ENCODE measurements around the gene PRKRIP1. TPM values are rescaled to one million over a fixed set of nuclear protein-coding genes. Genes with fewer than 3 reads are reported as not detected.
"Not testable (repeated sequence)": the region's sequence is repeated elsewhere in the genome, so short reads cannot be mapped to it uniquely, and the experiment has no call there.

The PRKRIP1 gene
- total RNA-seq, 1 experiment from 2014 or later: 26.1 TPM

- no peak for DNase-seq (ENCODE audit: low read depth)
- in situ Hi-C loops (cut with HindIII; ENCODE audit: low pct_unique_long_range_greater_than_20kb, low sequenced_read_pairs): no loop called here
Observed at GRCh38 chr7:102396710-102397019, 502 bp downstream of the PRKRIP1 start.

GRCh38 chr7:102398543-102398942 is 2.4 kb downstream of the PRKRIP1 start:
- in situ Hi-C loops (cut with HindIII; ENCODE audit: low pct_unique_long_range_greater_than_20kb, low sequenced_read_pairs): no loop called here
- DNase-seq (ENCODE audit: low read depth): no peak

GRCh38 chr7:102400360-102400759 is 4.2 kb downstream of the PRKRIP1 start:
- DNase-seq (ENCODE audit: low read depth): no peak
- in situ Hi-C loops (cut with HindIII; ENCODE audit: low pct_unique_long_range_greater_than_20kb, low sequenced_read_pairs): no loop called here

- DNase-seq (ENCODE audit: low read depth): no peak
- in situ Hi-C loops (cut with HindIII; ENCODE audit: low pct_unique_long_range_greater_than_20kb, low sequenced_read_pairs): no loop called here
Observed at GRCh38 chr7:102403563-102403962, 7.4 kb downstream of the PRKRIP1 start.

- in situ Hi-C loops (cut with HindIII; ENCODE audit: low pct_unique_long_range_greater_than_20kb, low sequenced_read_pairs): no loop called here
Observed at GRCh38 chr7:102404005-102404861, 8.1 kb downstream of the PRKRIP1 start.

GRCh38 chr7:102404862-102405188 is 8.7 kb downstream of the PRKRIP1 start:
- DNase-seq (ENCODE audit: low read depth); in situ Hi-C loops (cut with HindIII; ENCODE audit: low pct_unique_long_range_greater_than_20kb, low sequenced_read_pairs): not testable (repeated sequence)

More at GRCh38 chr7:102404005-102404861, 8.1 kb downstream of the PRKRIP1 start:
- peak; percentile 53 for DNase-seq (ENCODE audit: low read depth)

GRCh38 chr7:102407910-102408309 is 11.7 kb downstream of the PRKRIP1 start:
- no peak for DNase-seq (ENCODE audit: low read depth)
- in situ Hi-C loops (cut with HindIII; ENCODE audit: low pct_unique_long_range_greater_than_20kb, low sequenced_read_pairs): no loop called here

- DNase-seq (ENCODE audit: low read depth); in situ Hi-C loops (cut with HindIII; ENCODE audit: low pct_unique_long_range_greater_than_20kb, low sequenced_read_pairs): not testable (repeated sequence)
Observed at GRCh38 chr7:102408530-102408929, 12.4 kb downstream of the PRKRIP1 start.

- DNase-seq (ENCODE audit: low read depth): no peak
- in situ Hi-C loops (cut with HindIII; ENCODE audit: low pct_unique_long_range_greater_than_20kb, low sequenced_read_pairs): no loop called here
Observed at GRCh38 chr7:102409340-102409739, 13.2 kb downstream of the PRKRIP1 start.

GRCh38 chr7:102410123-102410522 is 14.0 kb downstream of the PRKRIP1 start:
- in situ Hi-C loops (cut with HindIII; ENCODE audit: low pct_unique_long_range_greater_than_20kb, low sequenced_read_pairs): no loop called here
- DNase-seq (ENCODE audit: low read depth): no peak

- DNase-seq (ENCODE audit: low read depth): no peak
- in situ Hi-C loops (cut with HindIII; ENCODE audit: low pct_unique_long_range_greater_than_20kb, low sequenced_read_pairs): no loop called here
Observed at GRCh38 chr7:102410918-102411317, 14.8 kb downstream of the PRKRIP1 start.

GRCh38 chr7:102412548-102412947 is 16.4 kb downstream of the PRKRIP1 start:
- no peak for DNase-seq (ENCODE audit: low read depth)
- in situ Hi-C loops (cut with HindIII; ENCODE audit: low pct_unique_long_range_greater_than_20kb, low sequenced_read_pairs): no loop called here

- no peak for DNase-seq (ENCODE audit: low read depth)
- in situ Hi-C loops (cut with HindIII; ENCODE audit: low pct_unique_long_range_greater_than_20kb, low sequenced_read_pairs): no loop called here
Observed at GRCh38 chr7:102413091-102413490, 16.9 kb downstream of the PRKRIP1 start.

GRCh38 chr7:102413611-102414010 is 17.4 kb downstream of the PRKRIP1 start:
- no peak for DNase-seq (ENCODE audit: low read depth)
- in situ Hi-C loops (cut with HindIII; ENCODE audit: low pct_unique_long_range_greater_than_20kb, low sequenced_read_pairs): no loop called here

GRCh38 chr7:102415685-102416225 is 19.6 kb downstream of the PRKRIP1 start:
- no peak for DNase-seq (ENCODE audit: low read depth)
- in situ Hi-C loops (cut with HindIII; ENCODE audit: low pct_unique_long_range_greater_than_20kb, low sequenced_read_pairs): no loop called here

- in situ Hi-C loops (cut with HindIII; ENCODE audit: low pct_unique_long_range_greater_than_20kb, low sequenced_read_pairs): no loop called here
- DNase-seq (ENCODE audit: low read depth): no peak
Observed at GRCh38 chr7:102416406-102416805, 20.2 kb downstream of the PRKRIP1 start.

- DNase-seq (ENCODE audit: low read depth): no peak
- in situ Hi-C loops (cut with HindIII; ENCODE audit: low pct_unique_long_range_greater_than_20kb, low sequenced_read_pairs): no loop called here
Observed at GRCh38 chr7:102417105-102417504, 20.9 kb downstream of the PRKRIP1 start.

- DNase-seq (ENCODE audit: low read depth): no peak
- in situ Hi-C loops (cut with HindIII; ENCODE audit: low pct_unique_long_range_greater_than_20kb, low sequenced_read_pairs): no loop called here
Observed at GRCh38 chr7:102418592-102418991, 22.4 kb downstream of the PRKRIP1 start.

- no peak for DNase-seq (ENCODE audit: low read depth)
- in situ Hi-C loops (cut with HindIII; ENCODE audit: low pct_unique_long_range_greater_than_20kb, low sequenced_read_pairs): no loop called here
Observed at GRCh38 chr7:102421706-102422240, 25.6 kb downstream of the PRKRIP1 start.

GRCh38 chr7:102424129-102424551 is 28.0 kb downstream of the PRKRIP1 start:
- DNase-seq (ENCODE audit: low read depth): no peak
- in situ Hi-C loops (cut with HindIII; ENCODE audit: low pct_unique_long_range_greater_than_20kb, low sequenced_read_pairs): no loop called here

All from Caki2 (cell line).